HG03439 (cell line): ENCODE results near the gene CHKB.
"Not testable (repeated sequence)": the region's sequence is repeated elsewhere in the genome, so short reads cannot be mapped to it uniquely, and the experiment has no call there.

Experiments
- ATAC-seq: cut with Tn5 transposase; IDR thresholded peaks from one replicate; pipeline ENCODE4 v1.9.1; 2021; ENCODE audit warnings: mild to moderate bottlenecking, moderate library complexity; ENCODE audit not compliant: unreplicated experiment

The CHKB gene, protein sequence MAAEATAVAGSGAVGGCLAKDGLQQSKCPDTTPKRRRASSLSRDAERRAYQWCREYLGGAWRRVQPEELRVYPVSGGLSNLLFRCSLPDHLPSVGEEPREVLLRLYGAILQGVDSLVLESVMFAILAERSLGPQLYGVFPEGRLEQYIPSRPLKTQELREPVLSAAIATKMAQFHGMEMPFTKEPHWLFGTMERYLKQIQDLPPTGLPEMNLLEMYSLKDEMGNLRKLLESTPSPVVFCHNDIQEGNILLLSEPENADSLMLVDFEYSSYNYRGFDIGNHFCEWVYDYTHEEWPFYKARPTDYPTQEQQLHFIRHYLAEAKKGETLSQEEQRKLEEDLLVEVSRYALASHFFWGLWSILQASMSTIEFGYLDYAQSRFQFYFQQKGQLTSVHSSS

DNA sequence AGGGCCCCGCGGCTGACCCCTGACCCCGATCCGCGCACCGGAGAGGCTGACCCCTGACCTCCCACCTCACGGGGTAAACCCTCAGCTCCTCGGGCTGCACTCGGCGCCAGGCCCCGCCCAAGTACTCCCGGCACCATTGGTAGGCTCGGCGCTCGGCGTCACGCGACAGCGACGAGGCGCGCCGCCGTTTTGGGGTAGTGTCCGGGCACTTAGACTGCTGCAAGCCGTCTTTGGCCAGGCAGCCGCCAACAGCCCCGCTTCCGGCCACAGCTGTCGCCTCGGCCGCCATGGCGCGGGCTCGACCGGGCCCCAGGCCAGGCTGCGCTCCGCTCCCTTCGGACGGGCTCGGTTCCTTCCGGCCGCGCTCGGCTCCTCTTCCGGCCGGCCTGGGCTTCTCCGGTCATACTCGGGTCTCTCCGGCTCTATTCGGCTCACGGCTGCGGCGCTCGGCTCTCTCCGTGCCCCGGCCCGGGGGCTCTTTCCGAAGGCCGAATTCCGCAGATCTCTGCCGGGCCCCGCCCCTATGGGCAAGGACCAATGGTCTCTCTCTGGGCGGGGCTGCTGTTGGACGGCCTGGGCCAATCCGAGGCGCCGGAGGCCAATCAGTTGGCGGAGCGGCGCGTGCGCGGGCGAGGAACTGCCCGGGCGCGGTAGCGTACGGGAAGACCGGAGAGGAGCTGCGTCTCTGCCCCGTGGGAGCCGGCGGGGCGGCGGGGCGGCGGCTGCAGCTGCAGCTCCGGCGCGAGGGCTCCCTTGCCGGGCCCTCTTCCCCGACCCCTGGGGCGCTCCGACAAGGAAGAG, at the start of gene CHKB:
TSS of gene CHKB (minus strand) at position 357 of the 801 bp plus-strand sequence. CDS start at position 289, 68 bp downstream.
- ATAC-seq, result peak; percentile 90

DNA sequence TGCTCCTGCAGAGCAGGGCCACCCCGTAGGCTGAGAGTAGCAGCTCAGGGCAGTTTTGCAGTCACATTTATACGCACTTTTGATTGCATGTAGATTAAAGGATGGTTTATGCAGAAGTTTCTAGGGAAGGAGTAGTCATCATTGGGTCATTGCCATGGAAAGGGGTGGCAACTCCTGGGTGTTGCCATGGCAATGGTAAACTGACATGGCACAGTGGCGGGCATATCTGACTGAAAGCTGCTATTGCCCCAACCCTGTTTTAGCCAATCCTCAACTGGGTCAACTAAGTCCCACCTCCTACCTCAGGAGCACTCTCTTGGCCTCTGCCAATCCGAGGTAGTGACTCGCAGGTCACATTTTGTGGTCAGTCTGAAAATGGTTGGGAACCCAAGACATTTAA, 47.7 kb upstream of the CHKB start:
- ATAC-seq, result no peak

DNA sequence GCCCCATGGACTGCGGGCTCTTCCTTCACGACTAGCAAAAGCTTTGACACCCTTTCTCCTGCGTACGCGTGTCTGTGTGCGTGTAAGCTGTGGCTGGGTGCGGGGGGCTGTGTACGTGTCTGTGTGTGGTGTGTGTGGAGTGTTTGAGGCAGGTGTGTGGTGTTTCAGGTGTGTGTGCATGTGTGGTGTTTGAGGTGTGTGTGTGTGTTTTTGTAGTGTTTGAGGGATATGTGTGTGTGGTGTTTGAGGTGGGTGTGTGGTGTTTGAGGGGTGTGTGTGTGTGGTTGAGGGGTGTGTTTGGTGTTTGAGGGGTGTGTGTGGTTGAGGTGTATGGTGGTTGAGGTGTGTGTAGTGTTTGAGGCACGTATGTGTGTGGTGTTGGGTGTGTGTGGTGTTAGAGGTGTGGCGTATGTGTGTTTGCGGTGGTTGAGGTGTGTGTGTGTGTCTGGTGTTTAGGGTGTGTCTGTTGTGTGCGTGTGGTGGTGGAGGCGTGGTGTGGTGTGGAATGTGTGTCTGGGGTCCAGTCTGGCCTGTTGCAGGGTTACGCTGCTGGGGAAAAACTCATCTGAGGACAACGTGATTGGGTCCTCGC, 46.0 kb upstream of the CHKB start:
- no peak for ATAC-seq

DNA sequence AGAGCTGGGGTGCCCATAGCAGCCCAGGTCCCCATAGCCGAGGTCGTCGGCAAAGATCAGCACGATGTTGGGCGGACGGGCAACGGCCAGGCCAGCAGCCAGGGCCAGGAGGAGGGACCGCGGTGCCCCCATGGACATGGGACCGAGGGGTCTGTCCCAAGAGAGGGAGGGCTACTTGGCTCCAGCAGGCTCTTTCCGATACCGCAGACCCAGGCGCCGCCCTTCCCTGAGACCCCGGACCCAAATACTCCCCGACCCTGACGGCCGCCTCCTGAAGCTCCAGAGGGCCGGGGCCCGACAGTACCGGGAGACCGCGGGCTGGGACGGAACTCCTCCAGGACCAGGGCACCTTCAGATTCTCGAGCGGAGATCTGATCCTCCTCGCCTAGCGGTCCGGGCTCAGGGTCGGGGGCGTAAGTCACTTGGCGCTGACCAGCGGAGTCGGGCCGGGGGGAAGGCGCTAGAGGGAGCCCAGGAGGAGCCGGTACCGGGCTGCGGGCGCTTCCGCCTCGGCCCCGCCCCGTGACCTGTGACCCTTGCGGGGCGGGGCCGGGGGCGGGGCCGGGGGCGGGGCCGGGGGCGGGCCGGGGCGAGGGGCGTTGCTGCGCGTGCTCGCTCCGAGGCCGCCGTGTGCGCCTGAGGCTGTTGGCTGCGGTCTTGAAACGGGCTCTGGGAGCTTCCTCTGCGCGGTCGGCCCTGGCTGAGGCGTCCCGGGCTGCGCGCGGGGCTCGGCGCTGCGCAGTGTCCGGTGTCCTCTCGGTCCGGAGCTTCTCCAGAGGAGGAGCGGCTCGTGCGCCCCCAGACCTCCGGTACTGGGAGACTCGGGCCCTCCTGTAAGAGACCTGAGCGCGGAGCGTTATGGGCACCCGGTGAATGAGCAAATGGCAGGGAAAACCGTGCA, 45.2 kb upstream of the CHKB start, which contains the start of gene ARSA:
TSS of gene ARSA (minus strand) at position 511 of the 901 bp plus-strand sequence. CDS start at position 138, 373 bp downstream.
- ATAC-seq, result peak; percentile 69

DNA sequence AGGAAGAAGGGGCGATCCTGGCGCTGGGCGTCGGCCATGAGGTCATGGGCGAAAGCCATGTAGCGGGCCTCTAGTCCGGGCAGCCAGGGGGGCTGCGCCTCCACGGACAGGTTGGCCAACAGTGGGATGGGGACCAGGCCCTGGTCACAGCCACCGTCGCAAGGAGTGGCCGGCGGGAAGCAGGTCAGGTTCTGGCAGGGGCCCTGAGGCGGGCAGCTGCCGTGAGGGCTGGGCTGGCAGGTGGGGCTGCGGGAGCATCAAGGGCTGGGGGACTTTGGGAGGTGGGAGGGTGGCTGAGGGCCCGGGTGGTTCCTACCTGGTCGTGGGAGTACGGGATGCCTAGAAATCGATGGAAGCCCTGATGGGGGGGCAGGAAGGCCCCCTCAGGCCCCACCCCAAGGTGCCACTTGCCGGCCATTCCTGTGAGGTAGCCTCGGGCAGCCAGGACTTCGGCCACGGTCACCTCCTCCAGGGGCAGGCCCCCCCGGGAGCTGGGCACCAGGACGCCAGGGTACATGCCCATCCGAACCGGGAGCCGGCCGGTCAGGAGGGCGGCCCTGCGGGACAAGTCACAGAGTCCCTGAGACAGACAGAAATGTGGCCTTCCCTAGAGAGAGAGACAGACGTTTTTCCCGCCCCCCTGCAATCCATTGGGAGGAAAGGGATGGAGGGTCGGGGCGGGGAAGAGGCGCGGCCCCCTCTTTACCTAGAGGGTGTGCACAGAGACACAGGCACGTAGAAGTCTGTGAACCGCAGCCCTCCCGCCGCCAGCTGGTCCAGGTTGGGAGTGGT, 44.4 kb upstream of the CHKB start:
- no peak for ATAC-seq

DNA sequence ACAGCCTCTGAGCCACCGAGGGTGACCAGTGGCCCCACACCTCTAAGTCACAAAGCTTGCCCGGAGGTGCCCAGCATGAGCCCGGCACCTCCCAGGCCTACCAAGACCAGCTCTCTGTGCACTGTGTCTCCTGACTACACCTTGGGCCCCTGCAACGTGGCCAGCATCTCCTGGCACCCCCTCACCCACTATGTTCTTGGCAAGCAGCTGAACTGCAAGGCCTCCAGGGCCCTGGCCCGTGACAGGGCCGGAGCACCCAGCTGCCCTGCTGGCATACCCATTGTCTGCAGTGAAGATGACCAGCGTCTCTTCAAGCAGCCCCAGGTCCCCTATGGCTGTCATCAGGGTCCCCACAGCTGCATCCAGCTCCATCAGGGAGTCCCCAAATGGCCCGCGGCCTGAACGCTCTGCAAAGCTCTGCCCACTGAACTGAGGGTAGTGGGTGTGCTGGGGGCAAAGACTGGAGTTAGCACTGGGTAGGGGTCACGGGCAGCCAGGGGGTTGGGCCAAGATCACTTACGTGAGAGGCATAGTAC, 43.7 kb upstream of the CHKB start:
- no peak for ATAC-seq

DNA sequence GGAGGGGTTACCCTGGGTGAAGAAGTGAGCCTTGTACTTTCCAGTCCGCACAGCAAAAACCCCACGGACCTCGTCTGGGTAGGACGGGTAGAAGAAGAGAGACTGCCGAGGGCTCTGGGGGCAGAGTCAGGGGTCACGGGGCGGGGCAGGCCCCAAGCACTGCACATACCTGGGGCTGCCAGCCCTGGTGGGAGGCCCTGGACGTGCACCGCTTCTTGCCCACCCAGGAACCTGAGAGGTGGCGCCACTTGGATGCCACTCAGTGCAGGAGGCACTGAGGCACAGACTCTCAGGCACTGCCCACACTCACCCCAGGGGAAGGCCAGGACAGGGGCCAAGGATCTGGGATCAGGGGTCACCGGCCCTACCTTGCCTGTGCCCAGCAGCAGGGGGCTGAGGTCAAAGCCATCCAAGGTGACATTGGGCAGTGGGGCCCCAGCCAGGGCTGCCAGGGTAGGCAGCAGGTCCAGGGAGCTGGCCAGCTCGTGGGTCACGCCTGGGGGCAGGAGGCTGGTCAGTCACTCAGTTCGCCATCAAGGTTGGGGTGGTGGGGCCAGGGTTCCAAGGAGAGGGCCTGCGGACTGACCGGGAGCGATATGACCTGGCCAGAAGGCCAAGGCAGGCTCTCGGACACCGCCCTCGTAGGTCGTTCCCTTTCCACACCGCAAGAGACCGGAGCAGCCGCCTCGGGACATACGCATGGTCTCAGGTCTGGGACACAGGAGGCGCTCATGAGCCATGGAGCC, 43.1 kb upstream of the CHKB start:
- ATAC-seq, result no peak

DNA sequence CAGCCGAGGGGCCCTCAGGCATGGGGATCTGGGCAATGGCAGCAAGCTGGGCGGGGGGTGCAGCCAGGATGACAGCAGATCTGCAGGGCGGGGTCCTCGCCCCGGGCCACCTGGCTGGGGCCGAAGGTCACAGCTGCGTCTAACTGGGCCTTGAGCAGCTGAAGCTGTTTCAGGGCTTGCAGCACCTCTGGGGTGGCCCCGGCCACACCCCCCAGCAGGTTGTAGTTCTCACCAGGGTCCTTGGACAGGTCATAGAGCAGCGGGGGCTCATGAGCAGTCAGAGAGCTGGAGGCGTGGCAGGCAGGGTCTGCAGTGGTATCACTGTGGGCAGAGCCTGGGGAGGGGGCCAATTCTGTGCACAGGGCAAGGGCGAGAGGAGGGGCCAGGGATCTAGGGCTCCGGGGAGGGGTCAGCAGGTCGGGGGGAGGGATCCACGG, 42.5 kb upstream of the CHKB start:
- no peak for ATAC-seq

DNA sequence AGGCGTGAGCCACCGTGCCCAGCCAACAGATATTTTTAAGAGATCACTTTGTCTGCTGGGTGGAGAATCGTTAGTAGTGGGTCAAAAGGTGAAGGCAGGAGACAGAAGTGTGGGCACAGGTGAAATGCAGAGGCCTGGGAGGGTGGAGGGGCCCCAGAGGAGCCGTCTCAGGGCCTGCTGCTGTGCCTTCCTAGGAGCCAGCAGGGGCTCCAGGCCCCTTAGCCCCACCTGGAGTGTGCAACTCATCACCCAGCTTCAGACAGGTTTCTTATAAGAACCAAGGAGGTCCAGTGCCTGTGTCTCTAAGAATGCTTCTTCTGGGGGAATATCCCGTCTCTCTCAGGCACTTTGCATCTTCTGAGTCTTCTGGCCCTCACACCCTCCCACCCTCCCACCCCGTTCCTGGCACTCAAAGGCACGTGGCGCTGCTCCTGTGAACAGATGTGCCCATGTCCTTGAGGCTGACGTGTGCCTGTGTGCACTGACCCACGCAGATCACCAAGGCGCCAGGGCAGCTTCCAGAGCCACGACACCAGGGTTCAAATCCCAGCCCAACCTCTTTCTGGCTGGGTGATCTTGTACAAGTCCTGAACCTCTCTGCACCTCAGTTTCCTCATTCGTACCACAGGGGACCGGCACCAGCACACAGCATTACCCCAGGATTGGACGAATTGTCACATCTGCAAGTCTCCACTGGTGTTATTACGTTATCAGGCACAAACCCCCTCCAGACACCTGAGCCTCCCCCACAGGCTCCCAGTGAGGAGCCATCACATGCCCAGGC, 41.9 kb upstream of the CHKB start:
- ATAC-seq, result no peak

DNA sequence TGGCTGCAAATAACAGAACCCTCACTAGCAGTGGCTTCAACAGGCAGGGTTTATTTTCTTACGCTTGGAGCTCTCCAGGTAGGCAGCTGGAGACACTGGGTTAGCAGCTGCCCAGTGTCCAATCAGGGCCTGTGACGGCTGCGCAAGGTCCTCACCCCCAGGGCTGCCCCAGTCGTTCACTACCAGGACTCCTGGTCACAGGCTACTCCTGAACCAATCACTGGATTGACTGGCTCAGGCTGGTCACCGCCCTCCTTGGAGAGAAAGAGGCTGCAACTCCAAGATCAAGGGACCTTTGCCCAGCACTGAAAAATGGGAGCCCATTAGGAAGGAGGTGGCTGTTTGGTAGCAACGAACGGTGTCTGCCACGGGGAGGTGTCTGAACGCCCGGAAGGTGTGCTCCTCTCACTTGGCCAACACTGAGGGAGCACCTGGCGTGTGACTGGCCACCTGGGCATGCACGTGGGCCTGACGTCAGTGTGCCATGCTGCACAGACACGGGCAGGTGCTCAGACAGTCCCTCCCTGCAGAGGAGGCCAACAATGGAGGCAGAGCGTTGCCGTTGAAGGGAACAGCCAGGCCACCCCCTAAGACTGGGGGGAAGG, 40.2 kb upstream of the CHKB start:
- ATAC-seq, result no peak

DNA sequence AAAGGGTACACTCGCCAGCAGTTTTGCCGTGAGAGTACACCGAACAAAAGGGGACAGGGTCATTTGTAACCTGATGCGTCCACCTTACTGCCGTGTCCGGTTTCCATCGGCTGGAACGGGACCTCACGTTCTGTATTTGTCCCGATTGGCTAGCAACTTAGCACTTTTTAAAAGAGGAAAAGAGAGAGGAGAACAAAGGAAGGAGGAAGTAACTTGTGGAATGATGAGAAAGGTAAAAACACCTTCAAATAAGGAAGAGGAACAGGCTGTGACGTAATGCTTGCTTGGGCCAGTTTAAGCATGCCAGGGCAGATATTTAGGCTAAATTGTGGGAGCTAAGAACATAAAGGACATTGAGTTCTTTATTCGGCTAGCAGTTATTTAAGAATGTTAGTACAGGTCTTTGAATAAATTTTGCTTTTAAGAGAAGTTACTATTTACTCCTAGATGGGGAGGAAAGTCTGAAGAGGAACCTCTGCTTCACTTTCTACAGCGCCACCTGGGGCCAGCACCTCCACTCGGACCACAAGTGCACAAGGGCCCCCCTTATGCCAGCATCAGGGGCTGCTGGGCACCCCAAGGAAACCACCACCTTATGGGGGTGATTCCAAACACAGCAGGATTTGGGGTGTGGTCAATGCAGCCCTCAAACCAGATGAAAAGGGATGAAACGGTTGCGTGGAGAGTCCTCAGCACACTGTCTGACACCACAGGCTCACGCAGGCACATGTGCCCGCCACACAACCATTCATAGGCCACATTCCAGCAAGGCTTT, 39.5 kb upstream of the CHKB start:
- ATAC-seq, result no peak

DNA sequence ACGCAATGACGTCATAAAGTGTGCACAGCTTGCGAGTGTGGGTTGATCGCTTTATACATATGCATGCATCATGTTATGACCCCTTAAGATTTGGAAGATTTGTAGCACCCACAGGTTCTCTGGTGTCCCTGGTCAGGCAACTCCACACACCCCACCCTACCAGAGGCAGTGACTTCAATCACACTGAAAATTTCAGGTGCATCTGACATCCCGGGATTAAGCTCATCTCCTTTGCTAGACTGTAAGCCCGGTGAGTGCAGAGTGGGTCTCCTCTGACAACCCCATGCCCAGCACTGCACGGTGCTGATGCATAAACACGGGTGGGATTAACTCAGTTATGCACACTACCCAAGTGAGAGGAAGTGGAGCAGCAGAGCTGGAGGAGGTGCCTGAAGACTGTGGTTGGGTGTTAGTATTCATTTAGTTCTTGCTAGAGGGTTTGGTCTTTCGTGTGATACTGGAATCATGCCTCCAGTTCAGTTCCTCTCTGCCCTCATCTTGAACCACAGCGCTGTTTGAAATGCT, 38.8 kb upstream of the CHKB start:
- peak; percentile 31 for ATAC-seq

DNA sequence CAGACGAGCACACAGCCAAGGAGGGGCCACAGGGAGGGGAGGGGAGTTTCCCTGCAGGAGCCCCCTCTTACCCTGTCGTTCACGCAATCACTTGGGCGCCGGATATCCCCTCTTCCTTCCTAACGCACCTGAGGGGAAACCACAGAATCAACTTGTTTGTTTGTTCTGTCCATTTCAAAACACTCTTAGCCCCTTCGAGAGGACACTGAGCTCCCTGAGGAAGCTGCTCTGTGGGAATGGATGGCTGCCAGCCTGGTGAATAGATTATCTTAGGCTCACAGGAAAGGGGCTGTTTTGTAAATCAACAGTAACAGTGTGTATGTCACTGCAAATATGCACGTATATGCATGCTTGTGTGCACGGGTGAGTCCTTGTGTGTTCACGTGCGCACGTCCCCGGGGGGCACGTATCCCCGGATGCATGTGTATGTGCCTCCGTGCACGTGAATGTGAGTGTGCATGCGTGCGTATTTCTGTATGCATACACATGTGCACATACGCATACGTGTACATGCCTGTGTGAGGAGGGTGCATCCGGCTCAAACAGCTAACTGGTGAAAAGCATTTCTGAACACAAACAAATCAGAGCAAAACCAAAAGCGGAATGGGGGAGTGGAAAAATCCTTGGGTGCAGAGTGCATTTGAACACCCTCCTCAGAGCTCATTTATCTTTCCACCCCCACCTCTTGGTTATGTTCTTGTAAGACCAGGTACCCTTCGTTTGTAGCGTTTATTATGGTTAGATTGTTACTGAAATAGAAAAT, 38.1 kb upstream of the CHKB start:
- ATAC-seq, result peak; percentile 25

DNA sequence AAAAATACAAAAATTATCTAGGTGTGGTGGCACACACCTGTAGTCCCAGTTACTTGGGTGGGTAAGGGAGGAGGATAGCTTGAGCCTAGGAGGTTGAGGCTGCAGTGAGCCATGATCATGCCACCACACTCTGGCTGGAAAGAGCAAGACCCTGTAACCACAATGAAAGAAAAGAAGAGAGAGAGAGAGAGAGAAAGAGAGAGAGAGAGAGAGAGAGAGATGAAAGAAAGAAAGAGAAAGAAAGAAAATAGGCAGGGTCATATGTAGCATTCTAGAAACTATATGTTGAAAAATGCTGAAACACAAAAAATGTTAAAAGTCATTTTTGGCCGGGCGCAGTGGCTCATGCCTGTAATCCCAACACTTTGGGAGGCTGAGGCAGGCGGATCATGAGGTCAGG, 31.6 kb upstream of the CHKB start:
- ATAC-seq, result not testable (repeated sequence)

DNA sequence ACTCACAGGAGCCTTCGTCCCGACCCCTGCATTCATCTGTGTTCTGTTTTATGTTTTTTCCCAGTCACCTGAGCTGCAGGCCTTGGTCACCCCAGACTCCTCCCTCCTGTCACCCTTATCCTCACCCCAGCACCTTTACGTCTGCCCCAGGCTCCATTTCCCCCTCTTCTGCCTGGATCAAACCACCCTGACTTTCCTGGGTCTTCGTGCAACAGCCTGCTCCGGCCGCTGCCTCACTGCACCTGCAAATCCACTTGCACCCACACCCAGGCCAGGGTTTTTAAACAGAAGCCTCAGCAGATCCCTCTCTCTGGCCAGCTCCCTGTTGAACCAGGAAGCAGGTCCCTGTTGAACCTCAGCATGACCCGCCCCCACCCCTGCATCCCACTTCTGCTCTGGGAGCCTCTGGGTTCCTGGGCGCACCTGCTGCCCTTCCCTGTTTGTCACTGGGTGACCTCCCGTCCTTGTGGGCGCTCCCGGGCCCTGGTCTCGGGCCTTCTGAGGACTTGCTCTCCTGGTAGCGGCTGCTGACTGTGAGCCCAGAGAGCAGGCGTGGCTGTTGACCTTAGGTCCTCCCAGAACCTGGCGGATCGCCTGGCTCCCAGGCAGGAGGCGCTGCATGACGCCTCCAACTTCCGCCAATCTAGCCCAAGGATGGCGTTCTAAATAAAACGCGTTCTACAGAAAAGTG, 30.8 kb upstream of the CHKB start:
- no peak for ATAC-seq
